Measurements from ENCODE around the gene MAP3K10.

DNA sequence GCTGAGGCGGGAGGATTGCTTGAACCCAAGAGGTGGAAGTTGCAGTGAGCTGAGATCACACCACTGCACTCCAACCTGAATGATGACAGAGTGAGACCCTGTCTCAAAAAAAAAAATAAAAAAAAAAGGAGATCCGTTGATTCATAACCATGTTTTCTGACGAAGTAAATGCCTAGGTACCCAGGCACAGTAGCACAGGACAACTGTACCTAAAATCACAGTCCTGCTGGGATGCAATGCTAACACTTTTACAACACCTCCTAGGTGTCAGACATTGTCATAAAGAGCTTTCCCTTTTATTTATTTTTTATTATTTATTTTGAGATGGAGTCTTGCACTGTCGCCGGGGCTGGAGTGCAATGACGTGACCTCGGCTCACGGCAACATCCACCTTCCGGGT lies 29.4 kb downstream of the MAP3K10 start:
- TF ChIP-seq, protein P1, sequence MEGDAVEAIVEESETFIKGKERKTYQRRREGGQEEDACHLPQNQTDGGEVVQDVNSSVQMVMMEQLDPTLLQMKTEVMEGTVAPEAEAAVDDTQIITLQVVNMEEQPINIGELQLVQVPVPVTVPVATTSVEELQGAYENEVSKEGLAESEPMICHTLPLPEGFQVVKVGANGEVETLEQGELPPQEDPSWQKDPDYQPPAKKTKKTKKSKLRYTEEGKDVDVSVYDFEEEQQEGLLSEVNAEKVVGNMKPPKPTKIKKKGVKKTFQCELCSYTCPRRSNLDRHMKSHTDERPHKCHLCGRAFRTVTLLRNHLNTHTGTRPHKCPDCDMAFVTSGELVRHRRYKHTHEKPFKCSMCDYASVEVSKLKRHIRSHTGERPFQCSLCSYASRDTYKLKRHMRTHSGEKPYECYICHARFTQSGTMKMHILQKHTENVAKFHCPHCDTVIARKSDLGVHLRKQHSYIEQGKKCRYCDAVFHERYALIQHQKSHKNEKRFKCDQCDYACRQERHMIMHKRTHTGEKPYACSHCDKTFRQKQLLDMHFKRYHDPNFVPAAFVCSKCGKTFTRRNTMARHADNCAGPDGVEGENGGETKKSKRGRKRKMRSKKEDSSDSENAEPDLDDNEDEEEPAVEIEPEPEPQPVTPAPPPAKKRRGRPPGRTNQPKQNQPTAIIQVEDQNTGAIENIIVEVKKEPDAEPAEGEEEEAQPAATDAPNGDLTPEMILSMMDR (conservative IDR thresholded peaks at IDR 0.05; ENCODE audit: low read depth, low read length): no peak
- no peak for TF ChIP-seq MXI1 (IDR thresholded peaks at IDR 0.05; ENCODE audit: borderline replicate concordance, low read depth, low read length)
